NCI-H774 (cell line): Measurements from ENCODE around the gene SMIM15.

ENCODE experiments used
- DNase-seq: peaks from one replicate; lab custom pipeline; 2025; lab: John Stamatoyannopoulos, UW

The SMIM15 gene

GRCh38 chr5:61159836-61160235, 2.4 kb downstream of the SMIM15 start:
- no peak for DNase-seq

DNA sequence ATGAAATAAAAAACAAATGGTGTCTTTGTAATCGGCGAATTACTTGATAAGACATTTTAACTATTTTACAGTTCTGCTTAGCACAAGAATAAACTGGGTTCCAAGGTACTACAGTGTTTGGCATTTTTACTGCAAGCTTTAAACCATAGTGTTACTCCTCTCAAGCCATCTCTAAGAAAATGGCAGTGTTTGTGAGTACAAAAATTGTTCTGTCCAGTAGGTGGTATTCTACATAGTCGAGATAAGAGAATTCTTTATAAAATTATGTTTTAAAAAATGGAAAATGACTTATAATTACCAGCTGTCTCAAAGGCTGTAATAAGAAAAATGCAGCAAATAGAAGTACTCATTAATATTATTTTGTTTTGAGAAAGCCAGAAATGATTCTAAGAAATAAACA, 3.2 kb downstream of the SMIM15 start:
- no peak for DNase-seq

- DNase-seq = no peak
These were observed 10.4 kb downstream of the SMIM15 start for GRCh38 chr5:61151893-61152292.

DNA sequence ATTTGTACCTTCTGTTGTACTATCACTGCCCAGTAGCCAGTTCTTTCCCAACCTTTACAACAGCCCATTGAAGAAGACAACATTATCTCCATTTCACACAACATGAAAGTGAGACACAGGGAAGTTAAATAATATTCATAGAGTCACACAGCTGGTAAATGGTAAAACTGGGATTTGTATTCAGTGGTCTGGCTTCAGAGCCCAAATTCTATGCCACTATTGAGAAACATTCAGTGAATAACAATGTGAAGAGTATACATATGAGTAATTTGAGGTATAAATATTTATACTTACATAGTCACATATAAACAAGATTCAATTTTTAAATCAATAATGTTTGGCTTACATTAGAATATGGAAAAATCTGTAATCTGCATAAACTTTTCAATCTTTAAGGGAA, 13.8 kb downstream of the SMIM15 start:
- DNase-seq = no peak

GRCh38 chr5:61142811-61143210, 19.5 kb downstream of the SMIM15 start:
- DNase-seq = no peak

DNA sequence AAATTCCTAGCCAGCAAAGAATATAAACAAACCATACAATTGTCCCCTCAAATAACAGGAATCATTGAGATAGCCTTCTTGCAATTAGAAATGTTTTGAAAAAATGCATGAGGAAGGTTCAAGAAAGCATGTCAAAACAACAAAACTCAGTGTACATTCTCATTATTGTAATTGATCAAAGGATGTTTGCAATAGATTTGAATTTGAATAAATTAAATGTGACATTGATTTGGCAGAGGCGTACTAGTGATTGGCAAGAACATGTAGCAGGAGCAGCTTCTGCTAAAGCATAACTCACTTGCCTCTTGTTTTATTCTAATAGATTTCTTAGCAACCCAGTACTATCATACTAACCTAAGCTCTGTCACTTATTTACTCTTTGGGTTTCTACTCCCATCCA, 19.9 kb downstream of the SMIM15 start:
- no peak for DNase-seq

- DNase-seq = no peak
These were observed 20.5 kb downstream of the SMIM15 start for GRCh38 chr5:61141801-61142200.

DNA sequence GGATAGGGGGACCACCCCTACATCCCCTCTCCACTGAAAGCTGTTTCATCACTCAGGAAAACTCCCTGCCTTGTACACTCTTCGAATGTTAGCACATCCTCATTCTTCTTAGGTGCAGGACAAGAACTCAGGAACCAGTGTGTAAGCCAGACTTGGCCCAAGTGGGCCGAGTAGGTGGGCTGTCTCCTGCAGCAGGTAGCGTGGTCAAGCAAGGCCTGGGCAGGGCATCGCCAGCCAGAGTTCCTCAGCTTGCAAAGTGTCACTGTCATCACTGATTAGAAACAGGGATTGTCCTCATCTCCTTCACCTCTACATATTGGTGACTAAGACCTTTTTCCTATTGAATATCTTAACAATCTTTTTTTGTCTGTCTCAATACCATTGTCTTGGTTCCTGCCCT, 22.3 kb downstream of the SMIM15 start:
- no peak for DNase-seq

DNA sequence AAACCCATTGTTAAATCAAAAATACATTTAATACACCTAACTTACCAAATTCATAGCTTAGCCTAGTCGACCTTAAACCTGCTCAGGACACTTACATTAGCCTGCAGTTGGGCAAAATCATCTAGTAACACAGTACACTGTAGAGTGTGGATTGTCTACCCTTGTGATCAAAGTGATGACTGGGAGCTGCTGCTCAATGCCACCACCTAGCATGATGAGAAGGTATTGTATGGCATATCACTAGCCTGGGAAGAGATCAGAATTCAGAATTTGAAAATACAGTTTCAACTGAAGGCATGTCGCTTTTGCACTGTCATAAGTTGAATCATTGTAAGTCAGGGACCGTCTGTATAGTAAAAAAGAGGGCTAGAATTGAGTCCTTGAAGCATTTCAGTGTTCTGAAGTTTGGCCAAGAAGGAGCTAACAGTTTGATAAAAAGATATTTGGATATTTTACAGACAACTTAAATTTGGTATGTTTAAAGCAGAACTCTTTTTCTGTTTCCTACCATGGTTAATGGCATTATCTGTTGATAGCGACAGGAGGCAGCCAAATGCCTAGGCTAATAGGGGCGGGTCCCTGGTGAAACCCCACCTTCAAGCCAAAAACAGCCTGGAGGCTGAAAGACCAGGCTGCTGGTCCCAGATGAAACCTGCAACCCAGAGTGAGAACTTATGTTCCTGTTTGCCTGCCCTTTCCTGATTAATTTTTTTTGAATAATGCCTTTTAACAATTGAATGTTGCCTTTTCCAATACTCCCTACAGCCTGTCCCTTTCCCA, 23.0 kb downstream of the SMIM15 start:
- DNase-seq = no peak

- DNase-seq = no peak
These were observed 24.4 kb downstream of the SMIM15 start for GRCh38 chr5:61137835-61138234.

- no peak for DNase-seq
These were observed 29.7 kb downstream of the SMIM15 start for GRCh38 chr5:61132559-61132958.

- no peak for DNase-seq
These were observed 32.0 kb downstream of the SMIM15 start for GRCh38 chr5:61130289-61130688.

DNA sequence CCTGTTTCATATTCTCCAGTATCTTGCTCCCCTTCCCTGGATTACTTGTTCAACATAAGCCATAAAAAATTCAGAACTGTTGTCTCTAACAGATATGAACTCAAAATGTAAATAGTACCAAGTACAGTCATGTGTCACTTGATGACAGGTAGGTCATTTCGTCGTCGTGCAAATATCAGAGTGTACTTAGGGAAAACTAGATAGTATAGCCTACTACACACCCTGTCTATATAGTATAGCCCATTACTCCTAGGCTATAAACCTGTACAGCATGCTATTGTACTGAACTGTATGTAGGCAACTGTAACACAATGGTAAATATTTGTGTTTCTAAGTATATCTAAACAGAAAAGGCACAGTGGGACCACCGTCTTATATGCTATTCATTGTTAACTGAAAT, 39.1 kb downstream of the SMIM15 start:
- peak; percentile 26 for DNase-seq

DNA sequence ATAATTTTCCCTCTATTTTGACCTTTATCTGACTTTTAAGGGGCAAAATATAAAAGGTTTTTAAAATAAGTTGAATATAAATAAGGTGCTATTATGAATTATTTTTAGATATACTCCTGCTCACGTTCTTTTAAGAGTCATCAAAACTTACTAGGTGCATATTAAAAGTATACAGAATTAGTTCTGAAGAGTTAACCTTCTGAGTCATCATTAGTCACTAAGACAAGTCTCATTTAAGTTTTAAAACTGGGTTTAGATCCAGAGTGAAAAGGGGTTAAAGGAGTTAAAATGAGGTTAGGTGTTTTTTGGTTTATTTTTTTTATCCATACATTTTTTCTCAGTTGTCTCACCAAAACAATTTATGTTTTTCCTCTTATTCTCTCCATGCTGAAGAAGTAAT, 41.7 kb downstream of the SMIM15 start:
- DNase-seq = no peak

- DNase-seq = no peak
These were observed 43.2 kb downstream of the SMIM15 start for GRCh38 chr5:61119066-61119465.

DNA sequence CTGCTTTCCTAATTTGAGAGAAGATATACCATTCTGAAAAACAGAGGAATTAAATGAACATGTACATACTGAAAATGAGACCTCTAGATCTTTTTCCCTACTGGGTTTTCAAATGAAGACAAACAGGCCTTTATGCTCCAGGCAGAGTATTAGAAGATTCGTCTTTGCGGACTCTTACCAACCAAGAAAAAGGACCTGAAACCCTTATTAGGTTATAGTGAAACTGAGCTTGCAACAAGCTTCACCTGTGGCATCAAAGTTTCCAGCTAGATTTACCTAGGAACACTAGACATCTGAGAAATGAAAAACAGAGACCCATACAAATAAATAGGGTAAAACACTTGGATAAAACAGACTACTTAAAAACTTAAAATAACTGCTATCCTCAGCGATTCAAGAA, 46.3 kb downstream of the SMIM15 start:
- DNase-seq = no peak

DNA sequence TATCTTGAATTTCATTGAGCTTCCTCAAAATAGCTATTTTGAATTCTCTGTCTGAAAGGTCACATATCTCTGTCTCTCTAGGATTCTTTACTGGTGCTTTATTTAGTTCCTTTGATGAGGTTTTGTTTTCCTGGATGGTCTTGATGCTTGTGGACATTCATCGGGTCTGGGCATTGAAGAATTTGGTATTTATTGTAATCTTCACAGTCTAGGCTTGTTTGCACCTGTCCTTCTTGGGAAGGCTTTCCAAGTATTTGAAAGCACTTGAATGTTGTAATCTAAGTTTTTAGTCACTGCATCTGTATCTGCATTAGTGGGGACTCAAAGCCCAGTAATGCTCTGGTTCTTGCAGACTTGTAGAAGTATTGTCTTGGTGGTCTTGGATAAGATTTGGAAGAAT, 47.8 kb downstream of the SMIM15 start:
- no peak for DNase-seq
